GM10847 (cell line): ENCODE data around the gene MUSTN1.

Source experiments
- POLR2A ChIP-seq: IDR thresholded peaks from 2 replicates; pipeline ENCODE4 v1.6.1; 2011; ENCODE audit not compliant: insufficient read length; ENCODE audit errors: extremely low read depth

MUSTN1 gene

DNA sequence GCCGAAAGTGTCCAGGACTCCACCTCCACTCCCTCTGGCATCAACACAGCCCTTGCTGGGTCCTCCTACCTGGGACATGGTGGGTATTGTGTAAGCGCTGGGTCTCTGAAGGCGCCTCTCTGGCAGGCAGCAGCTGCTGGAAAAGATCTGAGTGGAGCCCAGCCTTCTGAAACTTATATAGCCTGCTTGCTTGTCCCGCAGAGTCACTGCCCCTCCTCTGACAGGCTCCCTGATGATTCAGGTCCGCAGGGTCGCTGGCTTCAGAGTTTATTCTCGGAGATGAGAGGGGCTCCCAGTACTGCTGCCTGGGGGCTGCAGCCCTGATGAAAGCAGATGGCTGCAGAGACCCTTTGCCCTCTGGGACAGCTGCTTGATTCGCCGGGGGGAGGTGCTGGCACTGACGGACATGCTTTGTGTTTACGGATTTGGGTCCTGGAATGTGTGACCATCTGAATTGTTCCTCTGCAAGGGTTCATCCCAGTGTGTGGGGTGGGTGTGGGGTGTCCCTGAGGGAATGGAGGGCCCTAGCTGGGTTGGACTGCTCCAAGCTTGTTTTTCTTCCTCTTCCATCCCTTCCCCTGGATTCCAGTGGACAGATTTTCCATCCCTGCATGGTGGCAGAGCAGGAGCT, at the start of gene MUSTN1:
Gene MUSTN1, minus strand, starts transcription at position 149 of the 631 bp plus-strand sequence. Its CDS starts 71 bp downstream, at position 78.
- TF ChIP-seq POLR2A = no peak

DNA sequence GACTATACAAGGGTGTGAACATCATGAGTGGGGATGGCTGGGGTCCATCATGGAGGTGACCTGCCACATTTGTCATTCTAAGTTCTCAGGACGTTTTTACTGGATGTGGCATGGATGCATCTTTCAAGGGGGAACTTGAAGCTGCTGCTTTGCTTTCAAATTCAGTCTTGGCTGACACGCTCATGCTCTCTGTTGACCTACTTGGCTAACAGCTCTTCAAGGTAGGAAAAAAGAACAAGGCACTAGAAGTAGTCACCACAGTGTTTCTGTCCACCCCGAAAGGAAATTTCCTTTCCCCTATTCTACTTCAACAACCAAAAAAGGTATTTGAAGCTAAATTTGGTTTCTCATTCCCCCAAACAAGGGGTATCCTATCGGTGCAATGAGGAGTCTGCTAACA, 47.6 kb upstream of the MUSTN1 start:
- no peak for TF ChIP-seq POLR2A

DNA sequence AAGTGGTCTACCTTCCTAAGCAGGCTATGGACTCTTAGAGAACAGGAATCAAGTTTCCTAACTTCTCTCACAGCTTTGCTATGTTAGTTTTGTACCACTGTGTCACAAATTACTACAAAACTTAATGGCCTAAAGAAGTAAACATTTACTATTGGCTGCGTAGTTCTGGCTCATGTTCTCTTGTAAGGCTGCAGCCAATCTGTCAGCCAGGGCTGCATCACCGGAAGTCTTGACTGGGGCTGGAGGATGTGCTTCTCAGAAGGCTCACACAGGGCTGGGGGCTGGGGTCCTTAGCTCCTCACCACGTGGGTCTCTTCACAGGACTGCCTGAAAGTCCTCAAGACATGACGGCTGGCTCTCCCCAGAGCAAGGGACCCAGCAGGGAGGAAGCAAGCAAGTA, 47.1 kb upstream of the MUSTN1 start:
- no peak for TF ChIP-seq POLR2A

DNA sequence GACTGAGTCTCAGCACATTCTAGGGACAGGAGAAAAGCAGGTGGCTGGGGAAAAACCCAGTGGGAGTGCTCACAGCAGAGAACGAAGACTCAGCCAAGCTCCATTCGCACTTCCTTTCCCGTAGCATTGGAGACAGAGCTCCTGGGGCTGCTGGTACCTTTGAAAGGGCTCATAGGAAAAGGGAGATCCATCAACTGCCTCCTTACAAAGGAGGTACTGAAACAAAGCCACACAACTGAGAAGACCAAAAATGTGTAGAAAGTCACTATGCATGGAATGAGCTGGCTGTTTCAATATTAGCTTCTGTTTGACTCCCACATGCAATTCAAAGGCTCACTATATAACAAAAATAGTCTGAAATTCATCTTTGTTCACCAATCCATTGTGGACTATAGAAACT, 45.7 kb upstream of the MUSTN1 start:
- TF ChIP-seq POLR2A = no peak

DNA sequence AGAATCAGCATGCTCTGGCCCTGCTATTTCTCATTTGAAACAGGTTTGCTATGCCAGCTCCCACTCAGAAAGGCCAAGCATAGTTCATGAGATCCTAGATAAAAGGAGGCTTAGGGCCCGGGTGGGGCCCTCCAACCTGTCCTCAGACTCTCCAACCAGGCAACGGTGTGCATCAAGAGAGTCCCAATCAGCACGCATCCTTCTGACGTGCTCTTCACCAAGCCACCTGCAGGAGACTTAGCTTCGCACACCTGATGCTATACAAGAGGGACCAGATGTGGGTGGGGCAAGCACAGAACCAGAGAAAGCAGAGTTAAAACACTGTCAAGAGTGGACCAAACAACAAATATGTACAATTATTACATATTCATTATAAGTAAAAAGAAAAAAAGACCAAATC, 45.2 kb upstream of the MUSTN1 start:
- TF ChIP-seq POLR2A = no peak

DNA sequence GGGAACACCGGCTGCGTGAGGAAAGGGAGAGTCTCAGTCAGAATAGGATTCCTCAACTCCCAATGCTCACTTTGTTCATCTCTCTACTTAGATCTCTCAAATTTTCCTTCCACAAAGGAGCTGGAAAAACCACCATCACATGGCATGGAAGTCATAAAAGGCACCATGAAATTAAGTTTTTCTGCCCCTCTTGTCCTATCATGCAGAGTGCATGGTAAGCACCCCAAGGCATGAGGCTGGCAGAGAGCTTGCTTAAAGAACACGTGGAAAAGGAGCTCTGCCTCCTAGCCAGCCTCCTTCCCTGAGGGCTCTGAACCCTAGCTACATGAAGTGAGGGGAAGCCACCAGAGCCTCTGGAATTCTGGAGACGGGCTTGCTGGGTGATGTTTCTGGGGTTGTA, 44.8 kb upstream of the MUSTN1 start:
- no peak for TF ChIP-seq POLR2A

DNA sequence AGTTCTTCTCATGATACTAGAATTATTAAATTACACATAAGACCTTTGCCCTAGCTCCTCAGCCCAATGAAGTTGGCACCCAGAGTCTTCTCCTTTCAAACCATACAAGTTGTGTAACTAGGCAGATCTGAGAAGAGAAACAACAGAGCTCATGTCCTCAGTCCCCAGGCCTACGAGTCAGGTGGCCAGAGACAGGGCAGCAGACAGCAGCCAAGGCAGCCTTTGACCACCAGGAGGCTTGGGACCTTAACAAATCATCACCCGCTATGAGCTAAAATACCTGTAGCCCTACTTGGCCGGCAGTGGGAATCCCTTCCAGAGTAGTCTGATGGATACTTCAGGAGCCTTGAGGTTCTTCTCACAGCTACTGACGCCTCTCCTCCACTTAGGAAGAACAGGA, 44.3 kb upstream of the MUSTN1 start:
- TF ChIP-seq POLR2A = no peak

DNA sequence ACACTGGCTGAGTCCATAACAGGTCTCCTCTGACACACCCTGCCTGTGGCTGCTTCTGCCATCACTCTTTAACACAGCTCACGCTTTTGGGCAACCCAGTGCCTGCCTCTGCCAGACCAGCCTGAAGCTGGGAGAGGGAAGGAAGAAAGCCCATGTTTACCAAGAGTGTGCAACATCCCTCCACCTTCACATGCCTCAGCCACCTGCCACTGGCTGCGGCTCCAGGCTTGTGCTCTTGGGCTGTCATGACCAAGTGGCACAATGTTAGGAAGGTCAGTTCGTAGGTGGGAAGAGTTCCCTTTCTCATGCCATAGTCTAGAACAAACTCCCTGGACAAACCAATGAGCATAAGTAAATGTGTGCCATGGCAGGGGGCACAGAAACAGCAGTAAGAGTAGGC, 42.3 kb upstream of the MUSTN1 start:
- TF ChIP-seq POLR2A = no peak

DNA sequence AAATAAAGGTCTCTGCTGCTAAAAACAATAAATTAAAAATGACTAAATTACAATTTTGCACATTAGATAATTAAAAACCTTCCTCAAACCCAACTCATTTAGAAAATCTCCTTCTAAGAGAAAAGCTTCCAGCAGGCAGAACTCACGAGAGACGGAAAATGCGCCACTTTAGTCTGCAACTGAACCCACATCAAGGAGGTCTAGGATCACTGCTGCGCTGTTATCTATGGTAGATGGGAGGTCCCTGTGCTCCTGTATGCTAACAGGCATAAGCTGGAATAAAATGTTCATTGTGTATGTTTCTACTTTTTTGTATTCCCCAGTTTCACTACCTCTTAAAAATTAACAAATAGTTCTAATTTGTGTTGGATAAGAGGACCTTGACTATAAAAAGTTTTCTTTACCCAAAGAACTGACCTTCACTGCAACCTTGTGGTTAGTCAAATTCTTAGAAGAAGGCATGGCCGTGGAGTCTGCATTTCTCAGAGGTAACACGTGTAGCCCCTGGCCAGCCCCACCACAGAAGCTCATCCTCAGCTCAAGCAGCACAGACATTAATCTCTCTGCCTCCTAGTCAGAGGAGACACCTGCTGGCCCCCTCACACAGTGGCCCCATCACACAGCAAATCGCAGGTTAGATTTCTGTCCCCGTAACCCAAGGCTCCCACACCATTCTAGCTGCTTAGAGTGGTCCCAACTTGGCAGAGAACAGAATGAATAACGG, 40.2 kb upstream of the MUSTN1 start:
- TF ChIP-seq POLR2A = no peak

DNA sequence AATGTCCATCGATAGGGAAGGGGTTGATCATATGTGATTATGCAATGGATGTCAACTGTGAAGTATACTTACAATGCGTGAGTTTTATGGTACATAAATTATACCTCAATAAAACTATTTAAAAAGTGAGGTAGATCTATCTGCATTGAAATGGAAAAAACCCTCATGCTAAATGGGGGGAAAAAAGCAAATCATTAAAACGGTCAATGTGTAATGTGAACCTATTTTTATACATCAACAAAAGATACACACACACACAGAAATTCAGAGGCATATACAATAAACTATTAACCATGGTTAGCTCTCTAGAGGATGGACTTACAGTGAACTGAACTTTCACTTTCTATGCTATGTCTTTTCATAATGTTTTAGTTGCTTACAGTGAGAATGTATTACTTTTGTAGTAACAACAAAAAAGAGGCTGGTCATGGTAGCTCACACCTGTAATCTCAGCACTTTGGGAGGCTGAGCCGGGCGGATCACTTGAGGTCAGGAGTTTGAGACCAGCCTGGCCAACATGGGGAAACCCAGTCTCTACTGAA, 39.4 kb upstream of the MUSTN1 start:
- TF ChIP-seq POLR2A = no peak

DNA sequence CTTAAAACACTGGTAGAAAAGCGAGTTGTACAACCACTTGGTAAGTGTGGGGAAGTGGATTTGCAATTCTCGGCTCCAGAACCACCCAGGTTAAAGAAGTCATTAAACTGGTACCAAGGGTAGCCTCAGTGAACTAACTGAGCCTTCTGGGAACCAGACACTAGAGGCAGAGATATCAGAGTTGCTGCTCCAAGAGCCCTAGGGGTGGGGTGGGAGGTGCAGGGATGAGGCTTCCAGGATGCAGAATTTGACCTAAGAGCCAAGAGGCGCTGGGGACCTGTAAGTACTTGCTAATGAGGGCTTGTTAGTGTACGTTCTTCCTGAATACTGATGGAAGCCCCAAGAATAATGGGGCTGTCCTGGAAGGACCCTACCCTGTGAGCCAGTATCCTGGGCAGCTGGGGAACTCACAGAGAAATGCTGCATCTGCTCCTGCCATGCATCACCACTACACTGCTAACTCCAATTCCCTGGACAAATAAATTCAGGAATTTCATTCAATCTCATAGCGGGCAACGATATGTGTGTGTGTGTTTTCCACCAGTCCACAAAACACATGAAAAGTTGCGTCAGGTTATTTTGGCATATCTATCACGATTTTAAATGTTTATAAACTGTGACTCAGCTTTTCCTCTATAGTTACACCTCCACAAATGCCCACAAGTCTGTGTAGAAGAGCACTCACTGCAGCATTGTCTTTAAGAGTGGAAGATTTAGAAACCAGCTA, 38.8 kb upstream of the MUSTN1 start:
- TF ChIP-seq POLR2A = no peak

DNA sequence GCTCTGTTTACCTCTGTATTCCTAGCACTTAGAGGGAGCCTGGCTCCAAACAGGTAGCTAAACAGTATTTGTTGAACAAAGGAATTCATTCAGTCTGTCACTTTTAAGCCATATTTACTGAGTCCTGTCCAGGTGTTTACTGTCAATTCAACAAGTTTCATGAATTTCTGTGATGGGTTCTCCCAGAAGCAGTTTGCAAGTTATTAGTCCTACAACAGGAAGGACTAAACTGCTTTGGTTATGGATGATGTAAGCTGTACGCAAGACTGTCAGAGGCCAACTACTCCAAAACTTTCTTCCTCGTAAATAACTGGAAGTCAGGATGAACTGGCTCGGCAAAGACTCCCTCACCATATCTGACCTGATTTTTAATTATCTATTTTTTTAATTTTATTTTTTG, 37.4 kb upstream of the MUSTN1 start:
- no peak for TF ChIP-seq POLR2A

DNA sequence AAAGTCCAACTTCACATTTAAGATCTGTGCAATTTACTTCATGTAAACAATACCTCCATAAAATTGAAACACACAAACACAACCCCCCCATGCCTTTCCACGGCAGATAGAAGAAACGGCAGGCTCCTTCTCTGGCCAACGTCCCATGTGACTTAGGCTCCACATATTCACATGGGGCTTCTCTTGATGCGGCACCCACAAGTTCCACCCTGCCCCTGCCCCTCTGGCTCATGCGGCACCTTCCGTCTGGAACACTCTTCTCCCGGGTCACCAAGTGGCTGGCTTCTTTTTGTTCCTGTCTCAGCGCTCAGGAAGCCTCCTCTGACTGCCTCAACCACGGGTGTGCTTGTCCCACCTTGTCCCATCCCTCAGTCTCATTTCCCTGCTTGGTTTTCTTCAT, 36.9 kb upstream of the MUSTN1 start:
- no peak for TF ChIP-seq POLR2A

DNA sequence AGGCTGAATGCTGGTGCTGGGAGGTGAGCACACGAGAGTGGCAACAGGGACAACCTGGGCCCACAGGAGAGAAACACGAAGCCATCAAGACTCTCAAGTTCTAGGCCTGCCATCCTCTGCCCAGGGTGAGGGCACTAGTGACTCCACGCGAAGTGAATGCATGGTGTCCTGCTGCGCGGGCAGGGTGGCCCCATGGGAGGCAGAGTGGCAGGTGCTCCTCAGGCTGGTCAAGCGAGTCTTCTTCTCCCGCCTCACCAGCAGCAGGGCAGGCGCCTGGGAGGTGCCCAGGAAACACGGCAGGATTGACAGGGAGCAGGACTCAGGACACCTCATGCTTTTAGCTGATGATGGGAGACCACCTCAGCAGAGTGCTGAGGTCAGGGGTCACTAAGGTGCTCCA, 35.7 kb upstream of the MUSTN1 start:
- no peak for TF ChIP-seq POLR2A

DNA sequence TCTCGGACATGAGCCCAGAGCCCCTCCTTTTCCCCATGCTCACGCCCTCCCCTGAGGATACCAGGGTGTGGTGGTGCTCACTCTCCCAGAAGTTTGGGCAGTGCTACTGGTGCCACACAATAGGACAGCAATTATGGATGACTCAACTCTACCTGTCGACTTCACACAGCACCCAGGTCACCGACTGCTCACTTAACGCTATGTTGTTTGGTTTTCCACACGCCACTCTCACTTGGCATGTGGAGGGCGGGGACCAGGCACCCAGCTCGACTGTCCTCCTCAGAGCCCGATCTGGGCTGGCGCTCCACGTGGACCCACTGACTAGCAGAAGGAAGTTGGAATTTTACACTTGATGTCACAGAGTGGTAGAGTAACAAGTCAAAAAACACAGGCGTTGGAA, 31.6 kb upstream of the MUSTN1 start:
- no peak for TF ChIP-seq POLR2A

DNA sequence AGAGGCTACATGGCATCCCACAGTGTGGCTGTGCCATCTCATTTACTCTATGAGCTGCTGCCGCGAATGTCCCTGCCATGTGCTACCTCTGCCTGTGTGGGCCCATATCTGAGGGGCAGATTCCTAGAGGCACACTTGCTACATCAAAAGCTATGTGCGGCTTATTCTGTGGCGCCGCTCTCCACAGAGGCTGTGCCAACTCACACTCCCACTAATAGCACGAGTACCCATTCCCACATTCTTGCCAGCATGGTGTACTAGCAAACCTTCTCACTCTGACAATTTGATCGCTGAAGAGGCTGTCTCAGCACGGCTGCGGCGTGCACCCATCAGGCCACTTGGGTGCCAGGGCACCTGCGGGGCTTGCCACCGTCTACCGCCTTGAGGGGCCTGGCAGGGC, 31.2 kb upstream of the MUSTN1 start:
- TF ChIP-seq POLR2A = no peak
